ENCODE results near the gene PRPF6. TPM values are rescaled to one million over a fixed set of nuclear protein-coding genes. Genes with fewer than 3 reads are reported as not detected.

PRPF6 gene
- total and polyA plus RNA-seq, 2 of the 13 experiments (the other 11 are each of a cell fraction or from before 2014, with no cell fraction given), result 63.7 to 101 TPM

GRCh38 chr20:64053841-64054661 is 73.1 kb downstream of the PRPF6 start (continued):
- TF ChIP-seq ATF2 (CRISPR knock-in tag; IDR thresholded peaks at IDR 0.05) (peak; percentile 82), TBP (CRISPR knock-in tag; IDR thresholded peaks at IDR 0.05) (peak; percentile 55; the same call in 1 of the 2 replicates), ZNF775 (CRISPR knock-in tag; IDR thresholded peaks at IDR 0.05; ENCODE audit: borderline replicate concordance) (0 out of 2 replicates have a peak, but pooled peaks have one; percentile 54), NFYC (CRISPR knock-in tag; IDR thresholded peaks at IDR 0.05) (peak; percentile 36; the same call in 1 of the 2 replicates), ZNF879 (CRISPR knock-in tag; IDR thresholded peaks at IDR 0.05) (no peak), ARNT (IDR thresholded peaks at IDR 0.05) (no peak), ZFX (CRISPR knock-in tag; IDR thresholded peaks at IDR 0.05; ENCODE audit: low read depth) (peak; percentile 91), FOXA3 (CRISPR knock-in tag; IDR thresholded peaks at IDR 0.05) (peak; percentile 51), KAT8 (CRISPR knock-in tag; IDR thresholded peaks at IDR 0.05) (peak; percentile 88), ZNF891 (CRISPR knock-in tag; IDR thresholded peaks at IDR 0.05) (peak; percentile 62; the same call in 1 of the 2 replicates), MLLT10 (CRISPR knock-in tag; IDR thresholded peaks at IDR 0.05) (no peak), EED (CRISPR knock-in tag; IDR thresholded peaks at IDR 0.05) (no peak), SRSF1 (optimal IDR thresholded peaks at IDR 0.05; ENCODE audit: low read depth, low read length) (peak; percentile 98), ZNF550 (CRISPR knock-in tag; IDR thresholded peaks at IDR 0.05; ENCODE audit: borderline replicate concordance) (no peak), TMF1 (CRISPR knock-in tag; IDR thresholded peaks at IDR 0.05; ENCODE audit: low read depth) (no peak; the same call in 1 of the 2 replicates), ZFP1 (CRISPR knock-in tag; IDR thresholded peaks at IDR 0.05) (peak; percentile 62; the same call in 1 of the 2 replicates), ZNF256 (CRISPR knock-in tag; conservative IDR thresholded peaks at IDR 0.05) (peak; percentile 76; the same call in 1 of the 2 replicates), ZNF530 (CRISPR knock-in tag; IDR thresholded peaks at IDR 0.05; ENCODE audit: low read depth) (no peak), HMGXB4 (CRISPR knock-in tag; IDR thresholded peaks at IDR 0.05; ENCODE audit: borderline replicate concordance in 1 of 2, low read depth in 1 of 2) (peak; percentile 94 to 95; a peak in 3 of 4 replicates), SALL1 (CRISPR knock-in tag; IDR thresholded peaks at IDR 0.05) (peak; percentile 63; the same call in 1 of the 2 replicates), ARHGAP35 (CRISPR knock-in tag; IDR thresholded peaks at IDR 0.05; ENCODE audit: borderline replicate concordance) (no peak)
- TF ChIP-seq, protein P1, sequence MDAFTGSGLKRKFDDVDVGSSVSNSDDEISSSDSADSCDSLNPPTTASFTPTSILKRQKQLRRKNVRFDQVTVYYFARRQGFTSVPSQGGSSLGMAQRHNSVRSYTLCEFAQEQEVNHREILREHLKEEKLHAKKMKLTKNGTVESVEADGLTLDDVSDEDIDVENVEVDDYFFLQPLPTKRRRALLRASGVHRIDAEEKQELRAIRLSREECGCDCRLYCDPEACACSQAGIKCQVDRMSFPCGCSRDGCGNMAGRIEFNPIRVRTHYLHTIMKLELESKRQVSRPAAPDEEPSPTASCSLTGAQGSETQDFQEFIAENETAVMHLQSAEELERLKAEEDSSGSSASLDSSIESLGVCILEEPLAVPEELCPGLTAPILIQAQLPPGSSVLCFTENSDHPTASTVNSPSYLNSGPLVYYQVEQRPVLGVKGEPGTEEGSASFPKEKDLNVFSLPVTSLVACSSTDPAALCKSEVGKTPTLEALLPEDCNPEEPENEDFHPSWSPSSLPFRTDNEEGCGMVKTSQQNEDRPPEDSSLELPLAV (CRISPR knock-in tag; conservative IDR thresholded peaks at IDR 0.05; ENCODE audit: low read depth), result no peak
- TF ChIP-seq, protein P2, sequence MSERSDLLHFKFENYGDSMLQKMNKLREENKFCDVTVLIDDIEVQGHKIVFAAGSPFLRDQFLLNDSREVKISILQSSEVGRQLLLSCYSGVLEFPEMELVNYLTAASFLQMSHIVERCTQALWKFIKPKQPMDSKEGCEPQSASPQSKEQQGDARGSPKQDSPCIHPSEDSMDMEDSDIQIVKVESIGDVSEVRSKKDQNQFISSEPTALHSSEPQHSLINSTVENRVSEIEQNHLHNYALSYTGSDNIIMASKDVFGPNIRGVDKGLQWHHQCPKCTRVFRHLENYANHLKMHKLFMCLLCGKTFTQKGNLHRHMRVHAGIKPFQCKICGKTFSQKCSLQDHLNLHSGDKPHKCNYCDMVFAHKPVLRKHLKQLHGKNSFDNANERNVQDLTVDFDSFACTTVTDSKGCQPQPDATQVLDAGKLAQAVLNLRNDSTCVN (CRISPR knock-in tag; IDR thresholded peaks at IDR 0.05; ENCODE audit: borderline replicate concordance), result peak; percentile 16; the same call in 1 of the 2 replicates

Measured in HepG2 (cell line).